ENCODE data around the gene STIMATE.

STIMATE gene

DNA sequence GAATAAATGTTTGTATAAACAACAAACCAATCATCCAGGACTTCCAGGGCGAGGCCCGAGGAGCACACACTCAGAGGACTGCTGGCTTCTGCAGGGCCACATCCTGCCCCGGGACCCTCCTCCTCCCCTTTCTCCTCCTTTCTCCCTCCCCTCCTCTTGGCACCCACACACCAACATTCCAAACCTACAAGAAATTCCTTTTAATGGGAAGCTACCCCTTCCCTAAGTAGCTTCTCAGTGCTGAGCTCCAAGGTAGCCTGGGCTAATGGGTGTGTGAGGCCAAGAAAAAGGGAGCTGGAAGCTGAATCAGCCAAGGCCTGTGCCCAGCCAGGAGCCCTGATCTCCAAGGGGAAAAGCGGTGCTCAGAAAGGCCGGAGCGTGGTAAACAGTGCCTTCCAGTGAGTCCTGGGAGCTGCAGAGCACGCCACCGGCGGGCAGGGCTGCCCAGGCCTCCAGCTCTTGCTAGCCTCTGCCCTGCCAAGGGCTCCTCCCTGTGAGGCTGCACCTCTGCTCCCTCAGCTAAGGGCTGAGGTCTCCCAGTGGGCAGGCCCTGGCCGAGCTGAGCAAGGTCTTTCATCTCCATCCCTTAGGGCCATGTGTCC lies 98.9 kb downstream of the STIMATE start:
- TF ChIP-seq GATA2 (IDR thresholded peaks at IDR 0.05; ENCODE audit: low read depth, low read length) (no peak), GATA3 (IDR thresholded peaks at IDR 0.05; ENCODE audit: low read depth, low read length) (no peak)

DNA sequence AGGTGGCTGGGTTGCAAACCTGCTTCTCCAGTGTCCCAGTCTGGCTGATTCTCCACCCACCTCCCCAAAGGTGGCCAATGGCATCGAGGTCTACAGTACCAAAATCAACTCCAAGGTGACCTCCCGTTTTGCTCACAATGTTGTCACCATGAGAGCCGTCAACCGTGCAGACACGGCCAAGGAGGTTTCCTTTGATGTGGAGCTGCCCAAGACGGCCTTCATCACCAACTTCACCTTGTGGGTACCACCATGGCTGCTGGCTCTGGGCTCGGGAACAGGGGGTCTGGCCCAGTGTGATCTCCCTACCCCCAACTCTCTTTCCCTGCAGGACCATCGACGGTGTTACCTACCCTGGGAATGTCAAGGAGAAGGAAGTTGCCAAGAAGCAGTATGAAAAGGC lies 100.9 kb downstream of the STIMATE start:
- TF ChIP-seq GATA2 (IDR thresholded peaks at IDR 0.05; ENCODE audit: low read depth, low read length) (no peak), GATA3 (IDR thresholded peaks at IDR 0.05; ENCODE audit: low read depth, low read length) (no peak)

DNA sequence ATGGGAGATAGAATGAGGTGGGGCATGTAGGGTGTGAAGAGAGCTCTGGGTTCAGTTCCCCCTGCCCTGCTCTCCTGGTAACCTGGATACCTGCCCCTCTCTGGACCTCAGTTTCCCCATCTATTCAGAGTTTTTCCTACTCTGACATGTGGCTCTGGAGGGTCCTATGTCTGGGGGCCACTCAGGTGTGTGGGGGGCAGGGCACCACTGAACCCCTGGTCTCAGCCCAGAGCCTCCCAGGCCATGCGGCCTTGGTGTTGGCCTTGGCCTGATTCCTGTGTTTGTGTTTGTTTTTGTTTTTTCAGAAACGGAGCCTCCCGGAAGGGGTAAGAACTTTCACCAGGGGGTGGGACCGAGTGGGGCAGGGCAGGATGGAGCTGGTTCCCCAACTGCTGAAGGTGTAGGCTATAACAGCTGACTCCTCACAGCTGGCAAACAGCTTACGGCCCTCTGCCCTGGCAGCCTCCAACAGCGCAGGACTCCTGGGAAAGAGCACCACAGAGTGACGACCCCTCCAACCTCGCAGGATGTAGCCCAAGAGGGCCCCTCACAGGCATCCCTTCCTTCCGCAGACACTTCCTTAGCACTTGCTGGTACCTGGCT lies 101.9 kb downstream of the STIMATE start:
- no peak for TF ChIP-seq GATA3 (IDR thresholded peaks at IDR 0.05; ENCODE audit: low read depth, low read length)
- TF ChIP-seq GATA2 (IDR thresholded peaks at IDR 0.05; ENCODE audit: low read depth, low read length) = no peak

DNA sequence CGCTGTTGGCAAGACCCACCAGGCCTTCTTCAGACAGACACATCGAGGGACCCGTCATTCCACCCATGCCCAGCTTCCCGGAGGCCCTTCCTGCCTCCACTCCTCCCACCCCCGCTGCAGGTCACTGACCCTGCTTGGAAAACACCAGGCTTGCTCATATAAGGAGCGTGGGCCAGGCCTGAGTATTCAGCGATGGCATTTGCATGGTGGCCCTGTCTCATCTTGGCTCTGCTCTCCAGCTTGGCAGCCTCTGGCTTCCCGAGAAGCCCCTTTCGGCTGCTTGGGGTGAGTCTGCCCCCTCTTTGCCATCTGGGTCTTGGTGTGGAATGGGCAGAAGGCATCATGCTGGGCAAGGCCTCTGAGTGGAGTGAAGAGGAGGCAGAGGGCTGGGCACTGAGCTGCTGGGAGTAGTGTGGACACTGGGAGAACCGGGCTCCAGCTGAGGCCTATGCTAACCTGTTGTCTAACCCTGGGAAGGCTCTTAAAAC lies 102.7 kb downstream of the STIMATE start, which contains the start of gene ITIH3:
Gene ITIH3 (plus strand): TSS at position 185 of the 488 bp plus-strand sequence. CDS start 8 bp downstream, at position 193.
- TF ChIP-seq GATA2 (IDR thresholded peaks at IDR 0.05; ENCODE audit: low read depth, low read length) (no peak), GATA3 (IDR thresholded peaks at IDR 0.05; ENCODE audit: low read depth, low read length) (no peak)

DNA sequence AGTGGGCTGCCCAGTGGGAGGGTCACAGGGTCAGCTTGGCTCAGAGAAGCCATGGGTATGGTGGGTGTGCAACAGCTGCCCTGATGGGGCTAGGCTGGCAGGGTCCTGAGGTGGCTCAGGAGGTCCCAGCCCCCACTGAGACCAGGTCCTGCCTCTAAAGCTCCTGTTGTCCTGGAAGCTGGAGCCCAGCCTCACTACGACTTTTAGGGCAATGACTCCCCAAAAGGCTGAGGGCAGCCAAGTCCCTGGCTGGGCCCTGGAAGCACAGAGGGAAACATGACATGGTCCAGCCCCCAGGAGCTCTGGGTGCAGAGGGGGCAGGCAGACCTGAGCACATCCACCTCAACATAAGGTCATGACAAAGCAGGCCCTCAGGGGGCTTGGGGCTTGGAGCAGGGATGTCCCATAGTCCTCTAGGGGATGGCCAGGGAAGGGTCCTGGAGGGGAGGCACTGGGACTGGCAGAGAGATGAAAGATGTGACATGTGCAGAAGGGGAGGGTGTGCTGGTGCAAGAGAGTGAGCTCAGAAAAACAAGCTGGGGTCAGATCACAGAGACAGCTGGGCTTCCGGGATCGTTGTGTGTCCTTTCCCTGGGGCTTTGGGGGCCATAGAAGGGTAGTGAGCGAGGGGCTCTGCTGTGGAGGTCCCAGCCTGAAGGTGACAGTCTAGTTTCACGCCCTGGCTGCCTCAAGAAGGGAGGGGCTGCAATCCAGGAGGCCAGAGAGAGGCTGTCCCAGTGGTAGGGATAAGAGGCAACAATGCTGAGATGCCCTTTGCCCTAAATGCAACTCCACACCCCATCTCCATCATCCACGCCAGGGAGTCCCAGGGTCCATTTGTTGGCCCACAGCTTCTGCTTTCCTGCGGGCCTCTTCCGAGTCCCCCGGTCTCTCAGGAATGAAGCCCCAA lies 103.4 kb downstream of the STIMATE start:
- TF ChIP-seq GATA3 (IDR thresholded peaks at IDR 0.05; ENCODE audit: low read depth, low read length) = no peak

DNA sequence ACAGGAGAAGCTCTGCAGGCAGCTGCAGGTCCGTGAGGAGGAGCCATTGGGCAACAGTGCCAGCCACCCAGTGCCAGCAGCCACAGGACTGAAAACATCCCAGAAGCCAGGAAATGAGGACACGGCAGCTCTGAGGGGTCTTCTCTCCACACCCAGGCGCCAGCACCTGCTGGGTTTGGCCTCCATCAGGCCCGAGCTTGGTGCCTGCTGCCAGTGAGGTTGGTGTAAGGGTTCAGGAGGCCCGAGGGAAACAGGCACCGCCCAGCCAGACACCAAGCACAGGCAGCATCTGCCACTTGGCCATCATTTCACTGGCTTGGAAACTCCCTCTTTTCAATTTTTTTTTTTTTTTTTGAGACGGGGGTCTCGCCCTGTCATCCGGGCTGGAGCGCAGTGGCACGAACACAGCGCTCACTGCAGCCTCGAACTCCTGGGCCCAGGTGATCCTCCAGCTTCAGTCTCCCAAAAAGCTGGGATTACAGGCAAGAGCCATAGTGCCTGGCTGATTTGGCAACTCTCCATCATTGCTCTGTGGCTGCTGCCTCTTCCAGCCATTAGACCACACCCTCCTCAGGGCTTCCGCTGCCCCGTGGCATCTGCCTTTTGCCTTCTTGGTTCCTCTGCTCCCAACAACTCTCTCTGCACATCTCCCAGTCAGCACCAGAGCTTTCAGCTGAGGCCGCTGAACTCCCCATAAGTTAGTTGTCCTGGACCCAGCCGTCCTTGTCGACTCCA lies 104.2 kb downstream of the STIMATE start:
- no peak for TF ChIP-seq GATA2 (IDR thresholded peaks at IDR 0.05; ENCODE audit: low read depth, low read length)
- TF ChIP-seq GATA3 (IDR thresholded peaks at IDR 0.05; ENCODE audit: low read depth, low read length) = no peak

DNA sequence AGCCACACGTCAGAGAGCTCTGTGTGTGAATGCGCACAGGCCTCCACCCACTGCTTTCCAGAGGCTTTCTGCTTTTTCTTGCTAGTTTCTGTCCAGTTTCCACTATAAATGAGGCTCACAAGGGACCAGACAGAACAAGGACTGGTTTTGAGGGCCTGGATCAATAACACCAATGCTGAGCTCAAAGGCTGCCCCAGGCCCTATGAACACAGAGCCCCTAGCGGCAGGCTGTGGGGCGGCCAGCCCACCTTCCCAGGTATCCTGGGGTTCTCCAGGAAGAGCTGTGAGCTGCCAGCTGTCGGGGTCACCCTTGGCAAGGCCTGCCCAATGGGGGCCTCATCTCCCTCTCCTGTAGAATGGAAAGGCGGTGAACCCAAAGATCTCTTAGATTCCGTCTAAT lies 104.9 kb downstream of the STIMATE start:
- TF ChIP-seq GATA2 (IDR thresholded peaks at IDR 0.05; ENCODE audit: low read depth, low read length) (no peak), GATA3 (IDR thresholded peaks at IDR 0.05; ENCODE audit: low read depth, low read length) (no peak)

DNA sequence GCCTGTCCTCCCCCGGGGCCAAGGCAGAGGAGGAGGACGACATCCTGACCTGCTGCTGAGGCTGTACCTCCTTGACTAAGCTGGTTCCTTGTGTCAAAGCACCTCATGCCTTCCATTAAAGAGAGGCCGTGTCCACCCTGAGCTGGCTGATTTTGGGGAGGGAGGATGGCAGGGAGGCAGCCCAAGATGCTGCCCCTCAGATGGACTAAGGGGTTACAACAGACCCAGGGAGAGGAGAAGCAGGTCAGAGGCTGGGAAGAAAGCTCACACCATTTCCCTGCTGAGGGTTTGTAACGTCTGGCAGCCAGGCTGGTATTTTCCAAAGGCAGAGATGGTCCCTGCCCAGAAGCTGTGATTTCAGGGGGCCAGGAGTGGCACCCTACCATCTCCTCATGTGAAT lies 105.4 kb downstream of the STIMATE start:
- TF ChIP-seq GATA2 (IDR thresholded peaks at IDR 0.05; ENCODE audit: low read depth, low read length) (no peak), GATA3 (IDR thresholded peaks at IDR 0.05; ENCODE audit: low read depth, low read length) (no peak)

DNA sequence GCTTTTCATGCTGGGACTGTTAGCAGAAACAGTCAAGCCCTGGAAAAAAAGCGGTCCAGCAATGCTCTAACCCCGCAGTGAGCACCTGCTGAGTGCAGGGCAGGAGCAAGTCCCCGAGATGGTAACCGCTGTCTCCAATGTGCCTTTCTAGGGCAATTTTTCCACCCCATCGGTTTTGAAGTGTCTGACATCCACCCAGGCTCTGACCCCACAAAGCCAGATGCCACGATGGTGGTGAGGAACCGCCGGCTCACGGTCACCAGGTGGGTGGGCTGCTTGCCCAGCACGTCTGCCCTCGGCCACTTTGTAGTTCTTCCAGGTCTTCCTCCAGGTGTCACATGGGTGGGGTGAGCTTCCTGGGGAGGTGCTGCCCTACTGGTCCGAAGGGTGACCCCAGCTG lies 106.0 kb downstream of the STIMATE start:
- TF ChIP-seq GATA2 (IDR thresholded peaks at IDR 0.05; ENCODE audit: low read depth, low read length) = no peak
- TF ChIP-seq GATA3 (IDR thresholded peaks at IDR 0.05; ENCODE audit: low read depth, low read length) = no peak

DNA sequence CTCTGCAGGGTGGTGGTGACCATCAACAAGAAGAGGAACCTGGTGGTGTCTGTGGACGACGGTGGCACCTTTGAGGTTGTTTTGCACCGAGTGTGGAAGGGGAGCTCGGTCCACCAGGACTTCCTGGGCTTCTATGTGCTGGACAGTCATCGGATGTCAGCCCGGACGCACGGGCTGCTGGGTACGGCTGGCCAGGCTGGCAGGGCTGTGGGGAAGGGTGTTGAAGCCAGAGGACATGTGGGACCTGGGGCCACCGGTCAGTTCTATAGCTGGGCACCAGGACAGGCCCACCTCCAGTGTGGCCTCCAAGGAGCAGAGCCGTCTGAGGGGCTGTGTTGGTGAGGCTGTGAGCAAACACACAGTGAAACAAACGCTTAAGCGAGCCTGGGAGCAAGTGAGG lies 106.6 kb downstream of the STIMATE start:
- TF ChIP-seq GATA2 (IDR thresholded peaks at IDR 0.05; ENCODE audit: low read depth, low read length) = no peak
- no peak for TF ChIP-seq GATA3 (IDR thresholded peaks at IDR 0.05; ENCODE audit: low read depth, low read length)

DNA sequence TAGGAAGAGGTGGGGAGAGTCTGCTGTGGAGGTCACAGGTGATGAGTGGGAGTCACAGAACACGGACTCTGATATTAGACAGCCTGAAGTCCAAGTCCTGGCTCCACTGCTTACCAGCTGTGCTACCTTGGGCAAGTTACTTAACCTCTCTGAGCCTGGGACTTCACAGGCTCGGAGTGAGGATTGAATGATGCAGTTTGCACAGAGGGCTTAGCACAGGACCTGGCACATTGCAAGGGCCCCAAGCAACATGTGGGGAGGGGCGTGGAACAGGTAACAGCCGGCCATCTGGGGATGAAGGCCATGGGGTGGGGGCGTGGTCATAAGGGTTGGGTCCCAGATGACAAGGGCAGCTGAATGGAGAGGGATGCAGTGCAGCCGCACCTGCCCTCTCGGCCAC lies 107.0 kb downstream of the STIMATE start:
- TF ChIP-seq GATA3 (IDR thresholded peaks at IDR 0.05; ENCODE audit: low read depth, low read length) (no peak), GATA2 (IDR thresholded peaks at IDR 0.05; ENCODE audit: low read depth, low read length) (no peak)

DNA sequence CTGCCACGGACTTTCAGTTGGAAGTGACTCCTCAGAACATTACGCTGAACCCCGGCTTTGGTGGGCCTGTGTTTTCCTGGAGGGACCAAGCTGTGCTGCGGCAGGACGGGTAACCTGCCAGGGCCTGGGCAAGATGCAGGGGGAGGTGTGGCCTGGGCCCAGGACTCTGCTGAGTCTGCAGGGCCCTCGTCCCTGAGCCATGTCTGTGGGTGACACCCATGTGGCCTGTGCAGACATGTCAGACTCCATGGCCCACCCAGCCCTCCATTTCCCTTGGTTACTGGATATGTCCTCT lies 107.7 kb downstream of the STIMATE start:
- no peak for TF ChIP-seq GATA3 (IDR thresholded peaks at IDR 0.05; ENCODE audit: low read depth, low read length)
- TF ChIP-seq GATA2 (IDR thresholded peaks at IDR 0.05; ENCODE audit: low read depth, low read length) = no peak

DNA sequence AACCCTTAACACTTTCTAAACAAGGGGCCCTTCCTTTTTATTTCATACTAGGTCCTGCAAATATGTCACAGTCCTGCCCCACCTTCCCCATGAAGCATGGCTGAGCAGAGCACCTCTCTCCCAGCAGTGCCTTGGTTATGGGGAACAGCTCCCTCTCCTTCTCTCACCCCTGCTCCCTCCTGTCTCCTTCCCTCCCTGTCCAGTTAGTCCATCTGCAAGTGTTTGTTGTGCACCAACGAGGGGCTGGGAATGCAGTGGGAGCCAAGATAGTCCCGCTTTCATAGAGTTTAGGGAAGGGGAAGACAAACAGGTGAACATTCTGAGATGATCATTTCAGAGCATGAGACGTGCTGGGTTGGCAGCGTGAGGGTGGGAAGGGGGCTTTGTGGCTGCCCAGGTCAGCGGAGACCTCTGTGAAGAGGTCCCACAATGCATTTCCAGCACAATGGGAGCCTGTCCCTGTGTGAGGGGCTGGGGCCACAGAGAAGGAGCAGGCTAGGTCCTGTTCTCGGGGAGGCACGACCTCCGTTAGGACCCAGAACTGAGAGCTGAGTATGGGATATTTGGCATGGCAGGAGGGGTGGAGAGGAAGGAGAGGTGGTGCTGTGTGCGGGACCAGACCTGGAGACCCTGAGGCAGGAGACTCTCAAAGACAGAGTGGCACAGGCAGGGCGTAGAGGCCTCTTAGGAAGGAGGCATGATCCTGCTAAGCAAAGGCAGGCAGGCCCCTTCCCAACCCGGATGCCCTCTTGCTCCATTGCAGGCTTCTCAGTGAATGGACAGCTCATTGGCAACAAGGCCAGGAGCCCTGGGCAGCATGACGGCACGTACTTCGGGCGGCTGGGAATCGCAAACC lies 108.2 kb downstream of the STIMATE start:
- TF ChIP-seq GATA3 (IDR thresholded peaks at IDR 0.05; ENCODE audit: low read depth, low read length) (no peak), GATA2 (IDR thresholded peaks at IDR 0.05; ENCODE audit: low read depth, low read length) (no peak)
